ENCODE data around the gene MRTFB. TPM values are rescaled to one million over a fixed set of nuclear protein-coding genes. Genes with fewer than 3 reads are reported as not detected.
A peak's percentile ranks its signal among the peaks of the same experiment; 100 is the strongest.

Gene MRTFB
- total and polyA plus RNA-seq, 8 donors = 4.3 to 81.6 (median 22.4) TPM

- Histone ChIP-seq H3K27me3 (no peaks in the 10 kb centered on the region), H3K36me3 (no peaks in the 10 kb centered on the region), H3K4me3 (no peak overlapping the region), H3K27ac (peak overlapping the region in 4 of 5 donors; percentile 25 to 66 (median 33)), H3K4me1 (no peaks in the 10 kb centered on the region), H3K9me3 (peaks cover 0 to 13% (median 2%) of the 10 kb centered on the region in 4 donors)
- no peak for TF ChIP-seq CTCF (IDR thresholded peaks at IDR 0.05)
- DNase-seq = peak in 1 of 2 donors; percentile 16
- intact Hi-C loops (cut with DNase I; ENCODE audit: low total_unique reads) = no loop called here
- 49 to 75% (median 67%) methylated on average over 5 of the region's 5 CpGs for WGBS, 5 donors
Measured at GRCh38 chr16:14056970-14057369, 14.1 kb upstream of the MRTFB start.

DNA sequence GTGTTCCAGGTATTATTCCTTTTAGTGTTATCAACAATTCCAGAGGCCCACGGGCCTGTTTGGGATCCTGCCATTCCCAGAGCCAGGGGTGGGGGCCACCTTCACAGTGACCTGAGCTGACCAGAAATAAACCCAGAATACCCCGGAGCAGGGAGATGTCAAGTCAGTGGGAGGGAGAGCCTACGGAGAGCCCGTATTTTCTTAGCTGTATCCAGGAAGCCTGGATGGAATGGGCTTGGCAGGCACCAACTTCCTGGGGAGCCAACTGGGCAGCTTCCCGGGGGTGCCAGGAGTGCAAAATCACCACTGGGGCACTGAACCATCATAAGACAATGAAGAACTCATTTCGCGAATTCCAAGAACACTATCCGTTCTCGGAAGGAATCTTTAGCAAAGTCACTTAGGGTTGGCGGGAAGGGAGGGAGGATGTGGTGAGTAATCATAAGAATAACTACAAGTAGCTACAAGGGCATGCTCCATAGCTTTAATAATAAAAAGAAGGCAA is 13.2 kb upstream of the MRTFB start:
- H3K4me3 ChIP-seq = no peak overlapping the region
- TF ChIP-seq POLR2AphosphoS5 (IDR thresholded peaks at IDR 0.05) = peak in 1 of 3 donors; percentile 15
- no peak for TF ChIP-seq CTCF (IDR thresholded peaks at IDR 0.05)
- 68 to 84% (median 78%) methylated on average over 8 to 10 of the region's 10 CpGs for WGBS, 5 donors
- DNase-seq = no peak
- H3K27ac ChIP-seq = peak overlapping the region in 4 of 5 donors; percentile 25 to 66 (median 33)
- intact Hi-C loops (cut with DNase I; ENCODE audit: low total_unique reads) = no loop called here
- H3K36me3 ChIP-seq = no peaks in the 10 kb centered on the region
- peaks cover 0 to 13% (median 2%) of the 10 kb centered on the region in 4 donors for H3K9me3 ChIP-seq
- no peaks in the 10 kb centered on the region for H3K4me1 ChIP-seq
- H3K27me3 ChIP-seq = no peaks in the 10 kb centered on the region

GRCh38 chr16:14061732-14062259 is 9.3 kb upstream of the MRTFB start:
- no peaks in the 10 kb centered on the region for H3K4me1 ChIP-seq
- H3K27me3 ChIP-seq = no peaks in the 10 kb centered on the region
- 89 to 100% (median 96%) methylated on average over 1 of the region's 1 CpG for WGBS, 5 donors
- intact Hi-C loops (cut with DNase I; ENCODE audit: low total_unique reads) = no loop called here
- no peaks in the 10 kb centered on the region for H3K36me3 ChIP-seq
- TF ChIP-seq POLR2A (IDR thresholded peaks at IDR 0.05) = no peak
- TF ChIP-seq CTCF (IDR thresholded peaks at IDR 0.05) = no peak
- TF ChIP-seq POLR2AphosphoS5 (IDR thresholded peaks at IDR 0.05) = no peak
- TF ChIP-seq EP300 (IDR thresholded peaks at IDR 0.05) = no peak
- peaks cover 0 to 4% (median 0%) of the 10 kb centered on the region in 4 donors for H3K9me3 ChIP-seq
- H3K4me3 ChIP-seq = no peak overlapping the region
- no peak for DNase-seq
- no peak overlapping the region for H3K27ac ChIP-seq

GRCh38 chr16:14062261-14062660 is 8.9 kb upstream of the MRTFB start:
- no peaks in the 10 kb centered on the region for H3K9me3 ChIP-seq
- H3K4me3 ChIP-seq = no peak overlapping the region
- TF ChIP-seq CTCF (IDR thresholded peaks at IDR 0.05) = no peak
- TF ChIP-seq POLR2AphosphoS5 (IDR thresholded peaks at IDR 0.05) = no peak
- TF ChIP-seq EP300 (IDR thresholded peaks at IDR 0.05) = no peak
- no peak for TF ChIP-seq POLR2A (IDR thresholded peaks at IDR 0.05)
- H3K27ac ChIP-seq = no peak overlapping the region
- intact Hi-C loops (cut with DNase I; ENCODE audit: low total_unique reads) = no loop called here
- WGBS, 5 donors = 89 to 96% (median 94%) methylated on average over 7 of the region's 7 CpGs
- H3K4me1 ChIP-seq = no peaks in the 10 kb centered on the region
- H3K36me3 ChIP-seq = no peaks in the 10 kb centered on the region
- no peaks in the 10 kb centered on the region for H3K27me3 ChIP-seq
- no peak for DNase-seq

Data from stomach (tissue), 9 donors.